Measurements from ENCODE around the gene ANXA10.

GRCh38 chr4:168045354-168045753, 47.0 kb upstream of the ANXA10 start:
- TF ChIP-seq CTCF (IDR thresholded peaks at IDR 0.05): no peak
- TF ChIP-seq RAD21 (IDR thresholded peaks at IDR 0.05; ENCODE audit: low read length): no peak
- TF ChIP-seq MXI1 (IDR thresholded peaks at IDR 0.05; ENCODE audit: low read depth, low read length): no peak
- TF ChIP-seq TAF1 (IDR thresholded peaks at IDR 0.05; ENCODE audit: borderline replicate concordance, low read depth, low read length): no peak
- no peak for TF ChIP-seq FOXM1 (IDR thresholded peaks at IDR 0.05; ENCODE audit: low read depth)
- TF ChIP-seq GABPA (IDR thresholded peaks at IDR 0.05; ENCODE audit: low read depth): no peak
- no peak for TF ChIP-seq POLR2AphosphoS5 (IDR thresholded peaks at IDR 0.05; ENCODE audit: low read depth, low read length)
- TF ChIP-seq TEAD4 (IDR thresholded peaks at IDR 0.05; ENCODE audit: borderline replicate concordance, insufficient read depth): no peak
- no peak for TF ChIP-seq RCOR1 (IDR thresholded peaks at IDR 0.05; ENCODE audit: low read length)
- no peak for TF ChIP-seq MAX (IDR thresholded peaks at IDR 0.05; ENCODE audit: low read depth)
